Panc1 (cell line): ENCODE data around the gene XRCC6. TPM values are rescaled to one million over a fixed set of nuclear protein-coding genes. Genes with fewer than 3 reads are reported as not detected.

Experiments
- ATAC-seq: fragments of 200-7000 bp; cut with Tn5 transposase; 2 replicates; pipeline ENCODE4 v1.9.1; 2020; ENCODE audit warnings: mild to moderate bottlenecking, moderate library complexity
- BruUV-seq: library from RNA; stranded (reverse); fragments of 400-500 nt; replicated peaks from 2 replicates; lab custom pipeline; 2021; lab: Mats Ljungman, UMichigan
- CTCF ChIA-PET: fragments of 300-600 bp; sonication (Branson Sonifier 250); formaldehyde crosslinking; loops from one replicate; lab custom pipeline; 2022; ENCODE audit warnings: antibody characterized with exemption; lab: Charles Lee
- POLR2A ChIA-PET: fragments of 300-600 bp; sonication (Branson Sonifier 250); formaldehyde crosslinking; loops from one replicate; lab custom pipeline; 2022; ENCODE audit warnings: antibody characterized with exemption; lab: Charles Lee
- DNase-seq: peaks from one replicate; pipeline ENCODE4 v3.0.0-alpha.2; 2010; ENCODE audit warnings: low read depth, low spot score
- H3K27ac ChIP-seq: 2 replicates; pipeline ENCODE4 v1.5.1; 2011; ENCODE audit warnings: mild to moderate bottlenecking, low read length, inconsistent platforms
- H3K27me3 ChIP-seq: fragments of 200-500 bp; sonication (Bioruptor generic); 2 replicates; pipeline ENCODE4 v1.6.0; 2014; ENCODE audit warnings: low read length, inconsistent platforms; ENCODE audit not compliant: control insufficient read depth, insufficient read depth
- H3K36me3 ChIP-seq: fragments of 200-500 bp; sonication (Bioruptor generic); 2 replicates; pipeline ENCODE4 v1.5.1; 2014; ENCODE audit warnings: inconsistent platforms, mild to moderate bottlenecking, low read length, moderate library complexity; ENCODE audit not compliant: control insufficient read depth, insufficient read depth
- H3K4me1 ChIP-seq: 2 replicates; pipeline ENCODE4 v1.5.1; 2011; ENCODE audit warnings: inconsistent platforms, mild to moderate bottlenecking, low read length, moderate library complexity; ENCODE audit not compliant: control insufficient read depth, insufficient read depth
- H3K4me3 ChIP-seq, 2 experiments: 2 replicates each; pipeline ENCODE4 v1.5.1; 2011 to 2012; ENCODE audit warnings: low read depth in 2 of 2, low read length in 2 of 2, mild to moderate bottlenecking in 2 of 2, inconsistent platforms in 1 of 2, moderate library complexity in 1 of 2
- H3K9me3 ChIP-seq: fragments of 200-500 bp; sonication (Bioruptor generic); 2 replicates; pipeline ENCODE4 v1.5.1; 2014; ENCODE audit warnings: low read depth, mild to moderate bottlenecking, inconsistent platforms, low read length, moderate library complexity; ENCODE audit not compliant: control insufficient read depth, insufficient read depth
- CTCF ChIP-seq: fragments of 450-650 bp; IDR thresholded peaks from 2 replicates; pipeline ENCODE4 v1.5.1; 2017; ENCODE audit warnings: mild to moderate bottlenecking
- POLR2AphosphoS5 ChIP-seq: IDR thresholded peaks from 2 replicates; pipeline ENCODE4 v1.6.1; 2012; ENCODE audit warnings: mild to moderate bottlenecking, low read depth, low read length, moderate library complexity
- REST ChIP-seq, 2 experiments: IDR thresholded peaks; 2 replicates each; pipeline ENCODE4 v1.6.1; 2011 to 2012; ENCODE audit warnings: low read depth in 2 of 2, control low read depth in 1 of 2, low read length in 1 of 2, mild to moderate bottlenecking in 1 of 2, moderate library complexity in 1 of 2; ENCODE audit not compliant: insufficient read depth in 1 of 2
- SIN3A ChIP-seq: IDR thresholded peaks from 2 replicates; pipeline ENCODE4 v1.6.1; 2012; ENCODE audit warnings: low read depth, mild to moderate bottlenecking, low read length, moderate library complexity, borderline replicate concordance; ENCODE audit not compliant: insufficient read depth
- TCF7L2 ChIP-seq: IDR thresholded peaks from 2 replicates; pipeline ENCODE4 v1.6.1; 2011; ENCODE audit warnings: mild to moderate bottlenecking, low read depth, low read length, inconsistent platforms
- in situ Hi-C: cut with HindIII; loops from 2 replicates; pipeline ENCODE4 v1.10.0; 2016; ENCODE audit warnings: low sequenced_read_pairs, low pct_unique_long_range_greater_than_20kb
- intact Hi-C: fragments of 100-400 bp; cut with micrococcal nuclease; formaldehyde crosslinking; loops from one replicate; pipeline ENCODE4 v1.10.0; 2022; ENCODE audit not compliant: unreplicated experiment
- total RNA-seq: library from RNA; stranded (reverse); gene quantifications from one replicate; pipeline ENCODE4 v1.2.1, GENCODE V29; 2021; ENCODE audit not compliant: unreplicated experiment

The XRCC6 gene
- total RNA-seq, 1 experiment from 2014 or later = 287 TPM

GRCh38 chr22:41682033-41682807, 61.1 kb downstream of the XRCC6 start:
- Histone ChIP-seq H3K4me3 (peak overlapping the region in 1 of 2 experiments; percentile 28; a peak in 1 of 4 replicates), H3K27ac (no peak overlapping the region), H3K4me1 (no peaks in the 10 kb centered on the region; the same call in 1 of the 2 replicates), H3K36me3 (peaks cover 5% of the 10 kb centered on the region), H3K9me3 (no peaks in the 10 kb centered on the region), H3K27me3 (no peaks in the 10 kb centered on the region)
- CTCF ChIA-PET = no interaction called here
- ATAC-seq = no peak
- POLR2A ChIA-PET = no interaction called here
- intact Hi-C loops = no loop called here
- TF ChIP-seq REST (IDR thresholded peaks at IDR 0.05; ENCODE audit: insufficient read depth in 1 of 2, low read depth in 2 of 2, low read length in 1 of 2) (no peak), TCF7L2 (no peak), CTCF (no peak), POLR2AphosphoS5 (no peak), SIN3A (no peak)
- DNase-seq = no peak
- in situ Hi-C loops = no loop called here
- BruUV-seq = no TSS peak

GRCh38 chr22:41683052-41683451, 62.0 kb downstream of the XRCC6 start:
- no peak for TF ChIP-seq TCF7L2
- peaks cover 9% of the 10 kb centered on the region for H3K36me3 ChIP-seq
- no peaks in the 10 kb centered on the region for H3K9me3 ChIP-seq
- ATAC-seq (no peak), DNase-seq (no peak)
- no peak overlapping the region for H3K4me3 ChIP-seq
- in situ Hi-C loops (no loop called here), intact Hi-C loops (no loop called here)
- no peaks in the 10 kb centered on the region; the same call in 1 of the 2 replicates for H3K4me1 ChIP-seq
- no peak overlapping the region for H3K27ac ChIP-seq
- ChIA-PET POLR2A (no interaction called here), CTCF (no interaction called here)
- no TSS peak for BruUV-seq
- no peaks in the 10 kb centered on the region for H3K27me3 ChIP-seq

- ChIA-PET CTCF (no interaction called here), POLR2A (no interaction called here)
- no TSS peak for BruUV-seq
- intact Hi-C loops (no loop called here), in situ Hi-C loops (no loop called here)
- H3K27ac ChIP-seq = no peak overlapping the region
- peaks cover 13% of the 10 kb centered on the region for H3K36me3 ChIP-seq
- no peak for DNase-seq
- no peak overlapping the region for H3K4me3 ChIP-seq
- ATAC-seq = no peak
- H3K9me3 ChIP-seq = no peaks in the 10 kb centered on the region
- no peaks in the 10 kb centered on the region; the same call in 1 of the 2 replicates for H3K4me1 ChIP-seq
- no peak for TF ChIP-seq REST (IDR thresholded peaks at IDR 0.05; ENCODE audit: insufficient read depth in 1 of 2, low read depth in 2 of 2, low read length in 1 of 2)
- no peak for TF ChIP-seq TCF7L2
- TF ChIP-seq POLR2AphosphoS5 = no peak
- TF ChIP-seq CTCF = no peak
- no peak for TF ChIP-seq SIN3A
- no peaks in the 10 kb centered on the region for H3K27me3 ChIP-seq
These were observed 62.5 kb downstream of the XRCC6 start for GRCh38 chr22:41683616-41684015.
